GM18907 (cell line): Measurements from ENCODE around the gene SCPEP1.
A peak's percentile ranks its signal among the peaks of the same experiment; 100 is the strongest.

Source experiments
- ATAC-seq: cut with Tn5 transposase; IDR thresholded peaks from one replicate; pipeline ENCODE4 v1.9.1; 2021; ENCODE audit warnings: mild to moderate bottlenecking, moderate library complexity; ENCODE audit not compliant: unreplicated experiment

The SCPEP1 gene

GRCh38 chr17:56994009-56994792 lies 16.3 kb downstream of the SCPEP1 start:
- no peak for ATAC-seq

- no peak for ATAC-seq
These were observed 17.8 kb downstream of the SCPEP1 start for GRCh38 chr17:56995766-56996165.

- ATAC-seq, result no peak
These were observed 19.4 kb downstream of the SCPEP1 start for GRCh38 chr17:56997313-56997712.

- no peak for ATAC-seq
These were observed 23.6 kb downstream of the SCPEP1 start for GRCh38 chr17:57001541-57001940.

- no peak for ATAC-seq
These were observed 25.0 kb downstream of the SCPEP1 start for GRCh38 chr17:57002904-57003303.

GRCh38 chr17:57004944-57005579 lies 27.1 kb downstream of the SCPEP1 start:
- peak; percentile 82 for ATAC-seq

GRCh38 chr17:57006040-57006439 lies 28.1 kb downstream of the SCPEP1 start:
- ATAC-seq, result no peak

GRCh38 chr17:57008958-57009357 lies 31.0 kb downstream of the SCPEP1 start:
- ATAC-seq, result no peak

GRCh38 chr17:57009737-57010445 lies 32.0 kb downstream of the SCPEP1 start:
- peak; percentile 65 for ATAC-seq

GRCh38 chr17:57010487-57010886 lies 32.6 kb downstream of the SCPEP1 start:
- ATAC-seq, result peak; percentile 22

GRCh38 chr17:57011491-57012015 lies 33.6 kb downstream of the SCPEP1 start:
- no peak for ATAC-seq

GRCh38 chr17:57016071-57016763 lies 38.3 kb downstream of the SCPEP1 start:
- no peak for ATAC-seq

GRCh38 chr17:57016764-57017116 lies 38.8 kb downstream of the SCPEP1 start:
- ATAC-seq, result no peak

GRCh38 chr17:57017625-57018024 lies 39.7 kb downstream of the SCPEP1 start:
- ATAC-seq, result no peak

- ATAC-seq, result no peak
These were observed 42.3 kb downstream of the SCPEP1 start for GRCh38 chr17:57020208-57020607.

- ATAC-seq, result no peak
These were observed 43.5 kb downstream of the SCPEP1 start for GRCh38 chr17:57021226-57021940.

GRCh38 chr17:57025876-57026275 lies 47.9 kb downstream of the SCPEP1 start:
- no peak for ATAC-seq

GRCh38 chr17:57027852-57028251 lies 49.9 kb downstream of the SCPEP1 start:
- ATAC-seq, result no peak

GRCh38 chr17:57032343-57032742 lies 54.4 kb downstream of the SCPEP1 start:
- ATAC-seq, result no peak

GRCh38 chr17:57033296-57033695 lies 55.4 kb downstream of the SCPEP1 start:
- no peak for ATAC-seq
